NCI-H748 (cell line): ENCODE measurements around the gene DOCK4.
A peak's percentile ranks its signal among the peaks of the same experiment; 100 is the strongest.

ENCODE experiments used
- DNase-seq: peaks from one replicate; lab custom pipeline; 2025; ENCODE audit not compliant: unreplicated experiment; lab: John Stamatoyannopoulos, UW

Gene DOCK4

DNA sequence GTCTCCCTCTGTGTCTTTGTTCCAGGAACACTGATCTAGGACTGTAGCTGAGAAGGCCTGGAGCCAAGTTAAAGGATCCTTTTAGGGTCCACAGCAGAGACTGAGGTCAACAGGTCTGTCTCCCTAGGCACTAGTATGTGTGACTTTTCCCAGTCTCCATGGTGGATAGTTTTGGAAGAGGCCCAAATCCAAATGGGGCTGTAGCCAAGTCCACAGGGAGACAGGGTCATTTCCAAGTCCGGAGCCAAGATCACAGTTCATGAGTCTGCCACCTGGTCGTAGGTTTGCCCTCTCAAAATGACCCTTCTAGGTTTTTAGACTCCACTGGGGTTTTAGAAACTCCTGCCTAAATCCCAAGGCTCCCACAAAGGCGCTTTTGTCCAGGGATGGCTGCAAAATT lies 17.1 kb upstream of the DOCK4 start:
- DNase-seq = no peak

DNA sequence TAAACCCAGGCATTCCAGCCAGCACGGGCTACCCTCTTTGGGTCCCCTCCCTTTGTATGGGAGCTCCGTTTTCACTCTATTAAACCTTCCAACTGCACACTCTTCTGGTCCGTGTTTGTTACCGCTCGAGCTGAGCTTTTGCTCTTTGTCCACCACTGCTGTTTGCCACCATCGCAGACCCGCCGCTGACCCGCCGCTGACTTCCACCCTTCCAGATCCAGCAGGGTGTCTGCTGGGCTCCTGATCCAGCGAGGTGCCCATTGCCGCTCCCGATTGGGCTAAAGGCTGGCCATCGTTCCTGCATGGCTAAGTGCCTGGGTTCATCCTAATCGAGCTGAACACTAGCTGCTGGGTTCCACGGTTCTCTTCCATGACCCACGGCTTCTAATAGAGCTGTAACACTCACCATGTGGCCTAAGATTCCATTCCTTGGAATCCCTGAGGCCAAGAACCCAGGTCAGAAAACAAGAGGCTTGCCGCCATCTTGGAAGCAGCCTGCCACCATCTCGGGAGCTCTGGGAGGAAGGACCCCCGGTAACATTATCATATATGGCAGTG lies 14.8 kb upstream of the DOCK4 start:
- no peak for DNase-seq

DNA sequence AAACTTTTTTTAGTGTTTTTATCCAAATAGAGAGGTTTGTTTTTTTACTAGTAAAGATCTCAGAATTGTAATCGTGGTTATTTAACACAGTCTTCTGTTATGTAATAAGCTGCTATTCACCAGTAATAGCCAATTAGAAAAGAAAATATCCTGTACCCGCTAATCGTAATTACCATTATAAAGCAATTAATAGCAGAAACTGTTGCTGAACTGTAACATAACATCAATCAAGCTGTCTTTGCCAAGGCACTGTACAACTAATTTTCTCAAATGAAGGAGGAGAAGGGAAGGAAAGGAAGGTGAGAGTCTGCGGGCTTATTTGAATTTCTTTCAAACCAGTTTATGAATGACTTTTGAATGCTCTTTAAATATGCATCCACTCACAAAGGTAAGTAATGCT lies 9.6 kb upstream of the DOCK4 start:
- DNase-seq = no peak

DNA sequence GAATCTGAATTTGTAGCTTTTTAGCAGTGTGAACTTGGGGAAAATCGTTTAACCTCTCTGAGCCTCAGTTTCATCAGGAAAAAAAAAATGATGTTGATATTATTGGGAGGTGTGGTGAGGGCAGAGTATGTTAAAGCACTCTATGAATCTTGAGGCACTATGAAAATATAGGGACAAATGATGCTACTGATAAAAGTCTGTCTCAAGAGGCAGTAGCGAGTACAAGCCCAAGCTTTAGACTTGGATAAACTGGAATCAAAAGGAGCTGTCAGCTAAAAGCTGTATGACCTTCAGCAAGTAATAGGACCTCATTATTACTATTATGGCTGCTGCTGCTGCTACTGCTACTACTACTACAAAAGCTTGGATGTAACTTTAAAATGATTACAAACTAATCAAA lies 8.7 kb upstream of the DOCK4 start:
- no peak for DNase-seq

DNA sequence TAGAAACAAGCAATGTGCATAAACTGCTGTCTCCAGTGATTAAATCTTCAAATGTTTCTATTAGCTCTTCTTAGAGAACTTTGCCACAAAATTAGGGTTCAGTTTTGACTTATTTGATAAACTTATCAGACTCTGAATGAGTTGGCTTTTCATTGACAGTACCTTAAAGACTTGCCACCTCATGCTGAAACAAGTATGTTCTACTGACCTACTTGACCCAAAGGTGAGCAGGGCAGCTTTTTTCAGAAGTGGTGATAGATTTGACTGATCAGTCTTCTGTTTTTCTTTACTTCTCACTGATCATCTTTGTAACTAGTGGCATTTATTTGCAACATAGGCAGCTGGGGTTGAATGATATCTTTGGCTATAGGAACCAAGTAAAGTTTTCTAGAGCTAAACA lies 8.1 kb upstream of the DOCK4 start:
- DNase-seq = no peak

DNA sequence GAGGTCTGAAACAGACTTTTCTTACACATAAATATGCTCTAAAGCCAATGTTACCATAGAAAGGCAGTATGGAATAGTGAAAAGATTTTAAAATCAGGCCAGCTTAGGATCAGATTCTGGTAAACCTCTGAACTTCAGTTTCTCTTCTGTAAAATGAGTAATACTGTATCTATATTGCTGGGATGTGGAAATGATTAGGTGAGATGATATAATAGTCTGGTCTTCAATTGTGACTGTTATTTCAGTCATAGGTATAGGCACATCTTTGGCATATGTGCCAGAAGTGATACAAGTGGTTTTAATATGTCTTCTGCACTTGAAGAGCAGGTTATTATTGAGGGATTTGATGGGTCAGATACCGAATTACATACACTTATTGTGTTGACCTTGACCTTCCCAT lies 7.5 kb upstream of the DOCK4 start:
- DNase-seq = peak; percentile 28

DNA sequence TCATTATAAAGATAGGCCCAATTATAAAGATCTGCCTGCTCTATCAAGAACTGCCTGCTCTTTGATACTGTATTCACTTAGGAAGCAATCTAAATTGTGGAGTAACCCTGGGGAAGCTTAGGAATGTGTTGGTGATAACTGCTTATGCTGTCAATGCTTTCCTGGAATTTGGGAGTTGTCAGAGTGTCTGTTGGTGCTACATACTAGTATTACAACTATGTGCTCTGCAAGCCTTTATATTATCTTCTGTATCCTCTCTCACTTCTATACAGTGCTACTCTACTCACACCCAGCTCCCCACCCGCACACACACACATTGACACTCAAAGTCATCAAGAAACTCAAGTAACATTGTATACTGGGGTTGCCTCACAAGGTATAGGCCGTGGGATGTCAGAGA lies 6.4 kb upstream of the DOCK4 start:
- DNase-seq = no peak

DNA sequence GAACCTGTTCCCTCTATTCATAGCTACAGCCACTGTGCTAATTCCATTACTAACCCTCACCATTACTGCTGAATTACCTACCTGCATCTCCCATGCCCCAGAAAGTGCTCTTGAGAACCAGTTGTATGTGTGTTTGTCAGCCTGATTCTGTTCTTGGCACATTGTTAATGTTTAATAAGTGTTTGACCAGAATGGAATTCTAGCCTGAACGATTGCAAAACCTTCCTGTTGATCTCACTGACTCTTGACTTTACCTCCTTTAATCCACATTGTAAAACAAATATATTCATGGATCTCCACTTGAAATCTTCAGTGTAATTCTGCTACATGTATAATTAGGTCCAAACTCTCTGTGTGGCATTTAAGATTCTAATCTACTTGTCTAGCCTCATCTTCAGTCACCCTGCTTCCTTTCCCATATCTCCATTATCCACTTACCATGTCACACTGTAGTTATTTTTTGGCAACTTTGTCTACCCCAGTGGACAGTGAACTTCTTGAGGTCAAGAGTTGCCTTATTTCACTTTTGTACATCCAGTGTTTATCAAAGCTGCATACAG lies 5.2 kb upstream of the DOCK4 start:
- DNase-seq = no peak

DNA sequence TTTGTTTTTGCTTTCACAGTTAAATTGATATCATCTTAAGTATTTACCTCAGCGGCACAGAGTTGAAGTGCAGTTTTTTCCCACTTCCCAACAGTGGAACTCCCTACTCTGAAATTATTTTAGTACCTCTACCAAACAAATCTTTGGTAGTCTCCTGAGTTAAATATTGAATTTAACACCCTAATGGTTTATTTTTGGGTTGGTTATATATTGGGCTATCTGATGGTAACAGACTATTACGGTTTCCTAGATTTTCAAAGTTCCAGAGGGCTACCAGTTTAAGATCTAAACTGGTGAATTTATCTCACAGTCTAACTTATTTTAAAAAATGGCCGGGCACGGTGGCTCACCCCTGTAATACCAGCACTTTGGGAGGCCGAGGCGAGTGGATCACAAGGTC lies 1.6 kb upstream of the DOCK4 start:
- DNase-seq = no peak

DNA sequence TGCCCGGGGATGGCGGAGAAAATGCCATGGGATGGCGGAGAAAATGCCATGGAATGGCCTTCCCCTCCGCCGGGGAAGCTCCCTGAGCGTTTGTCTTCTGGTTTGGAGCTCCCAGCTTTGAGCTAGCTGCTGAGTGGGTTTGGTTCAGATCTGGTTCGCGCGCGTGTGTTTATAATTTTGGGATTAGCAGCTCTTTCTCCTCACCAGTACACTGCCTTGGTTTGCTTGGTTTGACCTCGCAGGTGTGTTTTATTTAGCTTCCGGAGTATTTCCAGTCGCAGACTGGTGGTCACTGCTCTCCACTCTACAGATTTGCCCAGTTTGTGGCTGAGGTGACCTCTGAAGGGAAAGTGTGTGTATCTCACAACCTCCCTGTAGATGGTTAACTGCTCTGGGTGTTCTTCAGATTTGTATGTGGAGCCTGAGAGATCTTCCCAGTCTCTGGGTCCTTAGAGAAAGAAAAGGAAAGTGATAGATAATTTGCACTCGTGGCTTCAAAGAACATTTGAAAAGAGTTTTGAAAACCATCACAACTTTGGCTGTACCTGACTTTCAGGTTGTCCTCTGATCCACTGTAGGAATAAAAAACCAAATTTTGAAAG lies 893 bp upstream of the DOCK4 start:
- peak; percentile 67 for DNase-seq

DNA sequence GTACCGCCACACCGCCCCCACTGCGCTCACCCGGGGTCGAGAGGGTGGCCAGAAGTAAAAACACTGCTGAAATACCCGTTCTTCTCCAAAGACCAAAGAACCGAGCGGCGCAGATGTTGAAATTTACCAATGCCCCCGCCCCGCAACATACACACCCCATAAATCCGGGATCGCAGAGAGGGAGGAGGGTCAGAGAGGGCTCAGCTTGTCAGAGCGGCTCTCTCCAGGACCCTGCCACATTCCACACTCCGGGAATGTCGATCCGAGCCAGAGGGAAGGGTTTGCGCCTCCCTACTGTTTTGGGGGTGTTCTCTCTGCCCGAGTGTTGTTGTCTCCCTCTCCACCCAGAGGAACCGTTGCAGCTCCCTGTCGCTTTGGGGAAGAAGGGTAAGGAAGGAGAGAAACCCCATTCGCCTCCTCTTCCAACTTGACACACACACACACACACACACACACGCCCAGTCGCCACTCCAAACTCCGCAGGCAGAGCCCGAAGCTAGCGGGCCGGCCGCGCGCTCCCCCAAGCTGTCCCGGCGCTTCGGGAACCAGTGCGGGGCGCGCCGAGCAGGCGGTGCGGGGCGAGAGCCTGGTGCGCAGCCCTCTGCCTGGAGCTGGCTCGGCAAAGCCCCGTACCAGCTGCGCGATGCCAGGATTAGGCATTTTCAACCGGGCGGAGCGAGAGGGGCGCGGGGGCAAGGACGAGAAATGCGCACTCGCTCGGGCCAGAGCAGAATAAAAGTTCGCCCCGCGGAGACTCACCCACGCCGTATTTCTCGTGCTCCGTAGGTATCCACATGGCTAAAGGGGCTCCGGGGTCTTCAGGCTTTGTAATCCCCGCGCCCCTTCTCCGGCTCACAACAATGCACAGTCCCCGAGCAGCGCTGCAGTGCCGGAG lies 609 bp downstream of the DOCK4 start:
- DNase-seq = peak; percentile 80

DNA sequence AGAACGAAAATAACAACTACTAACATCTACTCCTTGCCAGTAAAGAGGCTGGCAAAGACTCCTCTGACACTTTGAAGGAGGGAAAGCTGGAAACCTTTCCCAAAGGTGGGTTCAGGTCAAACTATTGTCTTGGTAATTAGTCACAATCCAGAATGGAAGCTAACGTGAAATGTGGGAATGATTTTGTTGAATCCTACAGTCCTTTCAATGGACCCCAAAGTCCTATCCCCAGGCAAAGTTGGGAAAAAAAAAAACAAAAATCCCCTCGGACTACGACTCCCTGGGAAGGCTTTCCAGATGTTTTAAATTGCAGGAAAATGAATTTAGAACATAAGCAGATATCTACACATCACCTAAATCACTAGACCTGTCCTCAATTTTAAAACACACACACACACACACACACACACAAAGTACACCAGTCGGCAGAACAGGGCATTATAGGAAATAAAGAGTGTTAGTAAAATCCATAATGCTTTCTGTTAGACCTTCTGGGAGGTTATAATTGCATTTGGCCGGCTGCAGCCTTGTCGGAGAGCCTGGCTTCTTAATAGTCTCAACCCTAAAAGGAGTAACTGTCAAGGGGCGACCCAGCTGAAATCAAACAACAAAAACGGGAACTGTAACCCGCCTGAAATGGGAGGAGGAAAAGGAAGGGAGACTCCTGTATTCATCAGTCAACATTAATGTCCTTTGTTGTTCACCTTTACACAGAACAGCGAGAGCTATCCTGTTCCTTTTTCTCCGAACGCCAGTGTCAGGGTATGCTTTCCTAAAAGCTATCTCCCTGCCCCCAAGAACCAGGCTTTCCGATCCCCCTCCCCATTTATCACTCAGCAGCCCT lies 1.5 kb downstream of the DOCK4 start:
- DNase-seq = peak; percentile 59

DNA sequence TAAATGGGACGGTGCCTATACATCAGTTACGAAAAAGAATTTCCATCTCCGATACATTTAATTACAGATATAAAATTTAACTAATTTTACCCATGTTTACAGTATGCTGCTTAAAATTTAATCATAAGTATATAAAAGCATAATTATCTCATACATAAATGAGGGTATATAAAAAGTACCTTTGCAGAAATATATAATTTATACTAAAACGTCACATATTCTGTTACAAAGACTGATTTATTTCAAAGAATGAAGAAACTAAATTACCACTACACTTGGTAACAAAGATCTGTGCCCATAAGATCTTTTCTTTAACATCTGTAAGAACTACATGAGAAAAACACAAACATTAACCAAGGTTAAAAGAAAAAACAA lies 2.8 kb downstream of the DOCK4 start:
- DNase-seq = no peak

DNA sequence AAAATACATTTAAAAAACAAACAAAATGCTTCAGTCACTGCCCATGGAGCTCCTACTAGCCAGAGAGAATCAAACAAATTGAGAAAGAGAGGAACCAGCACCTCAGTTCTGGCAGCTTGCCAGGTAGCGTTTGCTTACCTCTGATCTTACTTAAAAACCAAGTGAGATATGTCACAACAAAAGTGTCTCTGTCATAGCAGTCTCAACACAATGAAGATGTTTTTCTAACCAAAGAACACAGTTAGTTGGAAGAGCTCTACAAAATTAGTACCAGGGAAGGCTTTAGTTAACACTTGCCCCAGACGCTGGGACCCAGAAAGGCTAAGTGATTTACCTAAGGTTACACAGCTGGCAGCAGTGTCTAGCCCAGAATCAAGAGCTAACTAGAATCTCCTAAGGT lies 3.4 kb downstream of the DOCK4 start:
- DNase-seq = peak; percentile 75

DNA sequence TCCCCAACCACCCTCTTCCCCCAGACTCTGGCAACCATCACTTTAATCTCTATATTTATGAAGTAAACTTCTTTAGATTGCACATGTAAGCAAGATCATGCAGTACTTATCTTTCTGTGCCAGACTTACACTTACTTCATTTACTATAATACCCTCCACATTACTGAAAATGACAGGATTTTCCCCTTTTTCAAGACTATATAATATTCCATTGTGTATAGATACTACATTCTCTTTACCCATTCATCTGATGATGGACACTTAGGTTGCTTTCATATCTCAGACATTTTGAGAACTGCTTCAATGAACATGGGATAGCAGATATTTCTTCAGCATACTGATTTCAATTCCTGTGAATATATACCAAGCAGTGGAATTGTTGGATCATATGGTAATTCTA lies 4.4 kb downstream of the DOCK4 start:
- no peak for DNase-seq

DNA sequence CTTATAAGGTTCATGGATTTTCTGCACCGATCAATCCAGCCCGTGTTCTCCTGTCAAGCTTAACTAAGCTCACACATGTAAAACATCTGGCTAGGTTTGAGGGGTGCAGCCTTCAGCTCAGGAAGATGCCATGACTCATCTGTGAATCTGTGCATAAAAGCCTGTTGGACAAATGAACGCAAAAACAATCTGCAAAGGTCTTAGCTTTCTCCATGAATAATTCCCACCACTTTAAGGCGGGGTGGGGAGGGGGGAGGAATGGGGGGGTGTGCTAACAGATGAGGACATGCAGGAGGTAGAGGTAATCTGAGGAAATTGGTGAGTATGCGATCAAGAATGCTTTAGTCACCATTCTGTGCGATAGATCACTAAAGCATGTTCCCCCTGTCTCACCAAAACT lies 4.8 kb downstream of the DOCK4 start:
- DNase-seq = no peak

DNA sequence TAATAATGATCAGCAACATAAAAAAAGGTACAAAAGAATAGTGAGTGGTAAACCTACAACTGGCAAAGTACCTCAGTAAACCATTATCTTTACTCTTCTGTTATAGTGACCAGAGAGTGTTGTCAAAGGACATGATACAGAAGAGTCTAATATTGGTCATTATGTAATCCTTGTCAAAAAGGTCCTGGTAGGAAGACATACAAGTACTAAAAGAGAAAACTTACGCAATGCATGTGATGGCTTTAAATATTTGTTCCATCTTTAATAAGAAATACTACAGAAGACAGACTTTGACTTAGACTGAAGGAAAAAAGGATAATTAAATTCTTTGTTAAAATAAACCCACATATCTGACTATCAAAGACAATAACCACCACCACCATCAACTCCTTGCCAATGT lies 6.5 kb downstream of the DOCK4 start:
- DNase-seq = no peak

DNA sequence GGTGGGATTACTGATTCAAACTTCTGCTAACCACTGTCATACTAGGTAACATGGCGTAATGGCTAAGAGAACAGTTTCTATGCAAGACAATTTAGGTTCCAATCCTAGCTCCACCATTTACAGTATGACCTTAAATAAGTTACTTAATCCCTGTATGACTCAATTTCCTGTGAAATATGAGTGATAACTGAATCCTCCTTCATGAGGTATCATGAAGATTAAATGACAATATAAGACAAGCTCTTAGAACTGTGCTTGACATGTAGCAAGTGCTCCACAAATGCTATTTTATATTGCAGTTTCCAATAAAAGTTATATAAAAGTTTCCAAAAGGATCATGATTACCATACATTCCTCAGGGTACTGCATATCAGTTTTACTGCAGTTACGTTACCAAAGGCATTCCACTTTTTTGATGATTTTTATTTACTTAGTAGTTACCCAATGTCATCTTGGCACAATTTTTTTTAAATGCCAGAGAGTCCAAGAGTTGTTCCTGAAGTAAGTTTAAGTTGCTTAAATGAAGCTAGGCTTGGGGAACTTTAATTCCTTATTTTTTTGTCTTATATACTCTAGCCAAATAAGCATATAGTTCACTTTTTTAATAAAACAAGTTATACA lies 7.1 kb downstream of the DOCK4 start:
- DNase-seq = no peak

DNA sequence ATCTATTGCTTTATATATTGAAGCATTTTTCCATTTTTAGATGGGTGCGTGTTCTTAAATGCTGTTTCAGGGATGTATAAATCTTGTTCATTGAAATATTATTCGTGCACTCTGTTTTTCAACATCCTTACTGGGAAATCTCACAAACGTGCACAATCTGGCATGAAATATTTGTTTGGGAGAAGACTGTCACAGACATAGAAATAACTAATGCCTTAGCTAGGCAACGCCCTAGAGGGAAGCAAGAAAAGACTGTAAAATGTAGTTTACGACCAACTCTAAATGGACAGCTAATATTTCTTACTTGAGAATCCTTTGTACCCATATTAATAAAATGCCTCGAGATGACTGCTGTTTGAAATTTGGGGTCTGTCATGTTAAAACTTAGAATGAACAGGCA lies 8.9 kb downstream of the DOCK4 start:
- DNase-seq = no peak

DNA sequence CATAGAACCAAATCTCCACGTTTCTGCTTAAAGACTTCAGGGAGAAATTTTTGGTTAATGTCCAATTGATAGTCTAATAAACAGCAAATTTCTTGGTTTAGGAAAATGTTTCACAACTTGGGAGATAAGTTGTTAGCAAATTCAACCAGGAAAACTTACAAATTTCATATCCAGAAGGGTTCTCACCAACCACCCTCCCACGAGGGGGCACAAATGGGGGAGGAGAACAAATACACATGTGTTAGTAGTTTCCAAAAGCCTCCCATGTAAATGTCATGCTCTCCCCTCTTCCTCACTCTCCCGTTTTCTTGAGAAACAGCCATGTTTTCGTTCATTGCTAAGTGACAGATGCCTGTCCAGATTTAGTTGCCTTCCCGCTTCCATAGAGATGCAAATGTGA lies 10.5 kb downstream of the DOCK4 start:
- DNase-seq = no peak
